ENCODE measurements around the gene FIGN. TPM values are rescaled to one million over a fixed set of nuclear protein-coding genes. Genes with fewer than 3 reads are reported as not detected.

Gene FIGN
- total RNA-seq, 2 experiments from 2014 or later, result not detected

GRCh38 chr2:163580757-163581156, 155.1 kb downstream of the FIGN start:
- no peak overlapping the region for H3K27ac ChIP-seq (ENCODE audit: low read depth in 1 of 2, low read length in 2 of 2)
- Mint-ChIP-seq H3K9me3 (peaks cover 8% of the 10 kb centered on the region), H3K27me3 (no peaks in the 10 kb centered on the region), H3K4me3 (no peak overlapping the region), H3K27ac (no peak overlapping the region), H3K4me1 (ENCODE audit: low read depth) (no peaks in the 10 kb centered on the region), H3K36me3 (ENCODE audit: low read depth) (no peaks in the 10 kb centered on the region)
- H3K9me3 ChIP-seq (ENCODE audit: control insufficient read depth in 1 of 2, insufficient read depth in 1 of 2, low read length in 2 of 2), result peaks cover 0 to 5% of the 10 kb centered on the region in 2 experiments
- DNase-seq, result no peak
- no peak for ATAC-seq (ENCODE audit: poor library complexity)
- CTCF ChIA-PET, result no interaction called here
- TF ChIP-seq CTCF (IDR thresholded peaks at IDR 0.05), result no peak
- no peak overlapping the region for H3K4me3 ChIP-seq (ENCODE audit: low read length)
- POLR2A ChIA-PET, result no interaction called here
- intact Hi-C loops (cut with DNase I, micrococcal nuclease), result no loop called here
- no peaks in the 10 kb centered on the region for H3K27me3 ChIP-seq (ENCODE audit: control insufficient read depth in 1 of 2, insufficient read depth in 2 of 2, low read length in 2 of 2)
- H3K4me1 ChIP-seq (ENCODE audit: insufficient read depth, low read length), result no peaks in the 10 kb centered on the region
- no peaks in the 10 kb centered on the region for H3K36me3 ChIP-seq (ENCODE audit: insufficient read depth, low read length)

DNA sequence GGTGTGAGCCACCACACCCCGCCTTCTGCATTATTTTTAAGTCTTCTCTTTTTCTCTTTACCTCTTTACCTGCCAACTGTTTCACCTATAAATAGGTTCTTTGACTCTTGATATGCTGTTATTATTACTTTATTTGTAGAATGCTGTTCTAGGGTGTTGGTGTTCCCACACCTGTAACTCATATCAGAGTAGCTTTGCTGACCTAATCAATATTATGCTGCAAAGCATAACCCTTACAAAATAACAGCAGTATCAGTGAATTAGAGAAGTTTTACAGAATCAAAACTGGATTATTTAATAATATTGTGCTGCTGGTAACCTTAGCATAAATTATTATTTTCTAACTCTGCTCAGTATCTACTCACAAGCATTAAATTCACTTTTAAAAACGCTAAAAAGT, 161.5 kb downstream of the FIGN start:
- ChIA-PET POLR2A (no interaction called here), CTCF (no interaction called here)
- peaks cover 0 to 9% of the 10 kb centered on the region in 2 experiments for H3K9me3 ChIP-seq (ENCODE audit: control insufficient read depth in 1 of 2, insufficient read depth in 1 of 2, low read length in 2 of 2)
- Mint-ChIP-seq H3K27ac (no peak overlapping the region), H3K4me3 (no peak overlapping the region), H3K9me3 (no peaks in the 10 kb centered on the region), H3K27me3 (no peaks in the 10 kb centered on the region), H3K4me1 (ENCODE audit: low read depth) (no peaks in the 10 kb centered on the region), H3K36me3 (ENCODE audit: low read depth) (no peaks in the 10 kb centered on the region)
- H3K4me3 ChIP-seq (ENCODE audit: low read length), result no peak overlapping the region
- TF ChIP-seq CTCF (IDR thresholded peaks at IDR 0.05), result no peak
- intact Hi-C loops (cut with DNase I, micrococcal nuclease), result no loop called here
- H3K36me3 ChIP-seq (ENCODE audit: insufficient read depth, low read length), result no peaks in the 10 kb centered on the region
- H3K27me3 ChIP-seq (ENCODE audit: control insufficient read depth in 1 of 2, insufficient read depth in 2 of 2, low read length in 2 of 2), result no peaks in the 10 kb centered on the region
- no peaks in the 10 kb centered on the region for H3K4me1 ChIP-seq (ENCODE audit: insufficient read depth, low read length)
- ATAC-seq (ENCODE audit: poor library complexity) (no peak), DNase-seq (no peak)
- H3K27ac ChIP-seq (ENCODE audit: low read depth in 1 of 2, low read length in 2 of 2), result no peak overlapping the region

DNA sequence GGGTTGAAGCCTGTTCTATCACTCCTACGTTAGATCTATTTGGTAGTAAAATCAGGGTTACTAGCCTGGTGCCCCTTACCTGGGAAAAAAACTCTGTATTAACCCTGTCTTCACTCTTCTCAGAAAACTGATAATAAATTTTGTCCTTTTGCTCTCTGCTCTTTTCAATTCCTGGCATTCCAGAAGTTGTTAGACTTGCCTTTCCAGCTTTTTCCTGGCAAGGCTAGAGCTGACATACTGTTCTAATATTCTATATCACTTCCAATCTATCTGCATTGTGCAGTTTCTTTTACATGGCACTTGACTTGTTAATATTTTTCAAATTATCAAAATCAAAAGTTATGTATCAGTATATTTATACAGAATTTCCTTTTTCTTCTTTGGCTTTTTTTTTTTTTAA, 162.2 kb downstream of the FIGN start:
- TF ChIP-seq CTCF (IDR thresholded peaks at IDR 0.05), result no peak
- ChIA-PET POLR2A (no interaction called here), CTCF (no interaction called here)
- Mint-ChIP-seq H3K4me1 (ENCODE audit: low read depth) (no peaks in the 10 kb centered on the region), H3K4me3 (no peak overlapping the region), H3K27ac (no peak overlapping the region), H3K36me3 (ENCODE audit: low read depth) (no peaks in the 10 kb centered on the region), H3K27me3 (no peaks in the 10 kb centered on the region), H3K9me3 (no peaks in the 10 kb centered on the region)
- Histone ChIP-seq H3K27ac (ENCODE audit: low read depth in 1 of 2, low read length in 2 of 2) (no peak overlapping the region), H3K9me3 (ENCODE audit: control insufficient read depth in 1 of 2, insufficient read depth in 1 of 2, low read length in 2 of 2) (peaks cover 0 to 9% of the 10 kb centered on the region in 2 experiments), H3K4me1 (ENCODE audit: insufficient read depth, low read length) (no peaks in the 10 kb centered on the region), H3K27me3 (ENCODE audit: control insufficient read depth in 1 of 2, insufficient read depth in 2 of 2, low read length in 2 of 2) (no peaks in the 10 kb centered on the region), H3K36me3 (ENCODE audit: insufficient read depth, low read length) (no peaks in the 10 kb centered on the region), H3K4me3 (ENCODE audit: low read length) (no peak overlapping the region)
- ATAC-seq (ENCODE audit: poor library complexity), result no peak
- DNase-seq, result no peak
- intact Hi-C loops (cut with DNase I, micrococcal nuclease), result no loop called here

Data from CD4-positive, alpha-beta T cell (primary cell).